GM23338 (cell line): ENCODE measurements around the gene ADH1C. TPM values are rescaled to one million over a fixed set of nuclear protein-coding genes. Genes with fewer than 3 reads are reported as not detected.

Experiments used
- ATAC-seq: fragments of 200-7000 bp; cut with Tn5 transposase; 3 replicates; pipeline ENCODE4 v1.9.1; 2020
- DNase-seq: peaks from one replicate; pipeline ENCODE4 v3.0.0-alpha.2; 2015; ENCODE audit warnings: low spot score
- H2AFZ ChIP-seq: fragments of 200-600 bp; sonication (generic); 2 replicates; pipeline ENCODE4 v1.8.0; 2016; ENCODE audit warnings: antibody characterized with exemption, mild to moderate bottlenecking, moderate library complexity
- H3F3A ChIP-seq: fragments of 200-600 bp; sonication (generic); replicated peaks from 2 replicates; pipeline ENCODE4 v1.8.0; 2017; ENCODE audit warnings: antibody characterized with exemption, mixed run types, low read depth
- H3K27ac ChIP-seq: fragments of 200-600 bp; sonication (generic); 2 replicates; pipeline ENCODE4 v1.6.1; 2016; ENCODE audit warnings: low read depth
- H3K27me3 ChIP-seq: fragments of 200-600 bp; sonication (generic); 2 replicates; pipeline ENCODE4 v1.8.0; 2016; ENCODE audit warnings: mild to moderate bottlenecking, mixed run types, moderate library complexity; ENCODE audit not compliant: insufficient read depth
- H3K36me3 ChIP-seq: fragments of 200-600 bp; sonication (generic); 2 replicates; pipeline ENCODE4 v1.8.0; 2016; ENCODE audit warnings: mild to moderate bottlenecking; ENCODE audit not compliant: insufficient read depth
- H3K4me1 ChIP-seq: fragments of 200-600 bp; sonication (generic); 2 replicates; pipeline ENCODE4 v1.8.0; 2016; ENCODE audit warnings: mild to moderate bottlenecking, moderate library complexity; ENCODE audit not compliant: insufficient read depth
- H3K4me2 ChIP-seq: fragments of 200-600 bp; sonication (generic); 2 replicates; pipeline ENCODE4 v1.7.1; 2017; ENCODE audit warnings: mixed run types
- H3K4me3 ChIP-seq: fragments of 200-600 bp; sonication (generic); 2 replicates; pipeline ENCODE4 v1.6.1; 2016; ENCODE audit warnings: mixed run types
- H3K79me2 ChIP-seq: fragments of 200-600 bp; sonication (generic); replicated peaks from 2 replicates; pipeline ENCODE4 v1.8.0; 2017; ENCODE audit warnings: mild to moderate bottlenecking; ENCODE audit not compliant: insufficient read depth
- H3K9me2 ChIP-seq: fragments of 200-600 bp; sonication (generic); 2 replicates; pipeline ENCODE4 v1.8.0; 2017; ENCODE audit not compliant: insufficient read depth
- H4K20me1 ChIP-seq: fragments of 200-600 bp; sonication (generic); replicated peaks from 2 replicates; pipeline ENCODE4 v1.8.0; 2017; ENCODE audit warnings: mild to moderate bottlenecking; ENCODE audit not compliant: insufficient read depth
- H3K27ac Mint-ChIP-seq: 2 replicates; pipeline ENCODE4 v1.8.0; 2020; ENCODE audit warnings: inconsistent platforms, mild to moderate bottlenecking, moderate library complexity, mixed read lengths
- H3K27me3 Mint-ChIP-seq: 3 replicates; pipeline ENCODE4 v1.8.0; 2022; ENCODE audit warnings: low read depth, mild to moderate bottlenecking, moderate library complexity, mixed read lengths, inconsistent platforms; ENCODE audit not compliant: insufficient read depth, poor library complexity
- H3K36me3 Mint-ChIP-seq: 3 replicates; pipeline ENCODE4 v1.8.0; 2021; ENCODE audit warnings: low read depth, mild to moderate bottlenecking, inconsistent platforms, moderate library complexity, mixed read lengths
- H3K4me1 Mint-ChIP-seq: 3 replicates; pipeline ENCODE4 v1.8.0; 2020; ENCODE audit warnings: mild to moderate bottlenecking, inconsistent platforms, mixed read lengths
- H3K4me3 Mint-ChIP-seq: 3 replicates; pipeline ENCODE4 v1.8.0; 2021; ENCODE audit warnings: moderate library complexity, mild to moderate bottlenecking, inconsistent platforms, mixed read lengths
- H3K9me3 Mint-ChIP-seq: 3 replicates; pipeline ENCODE4 v1.8.0; 2020; ENCODE audit warnings: moderate library complexity, mild to moderate bottlenecking, inconsistent platforms, mixed read lengths
- EZH2 ChIP-seq: fragments of 200-600 bp; sonication (generic); IDR thresholded peaks from one replicate; pipeline ENCODE4 v1.8.0; 2017; ENCODE audit warnings: antibody characterized with exemption, mild to moderate bottlenecking, low read depth; ENCODE audit not compliant: unreplicated experiment
- JUNB ChIP-seq: IDR thresholded peaks from one replicate; pipeline ENCODE4 v1.6.1; 2016; ENCODE audit warnings: antibody characterized with exemption; ENCODE audit not compliant: unreplicated experiment
- POLR2AphosphoS5 ChIP-seq: IDR thresholded peaks from 2 replicates; pipeline ENCODE4 v1.6.1; 2016; ENCODE audit warnings: antibody characterized with exemption, low read depth
- REST ChIP-seq: IDR thresholded peaks from one replicate; pipeline ENCODE4 v1.6.1; 2018; ENCODE audit warnings: antibody characterized with exemption; ENCODE audit not compliant: unreplicated experiment
- ZNF114 ChIP-seq: fragments of 250-450 bp; sonication (Bioruptor Pico); IDR thresholded peaks from 2 replicates; pipeline ENCODE4 v1.5.0; 2020; ENCODE audit warnings: mild to moderate bottlenecking, moderate library complexity
- ZNF462 ChIP-seq: fragments of 250-450 bp; sonication (Bioruptor Pico); IDR thresholded peaks from 2 replicates; pipeline ENCODE4 v1.5.0; 2020; ENCODE audit warnings: mild to moderate bottlenecking, moderate library complexity
- polyA plus RNA-seq: library from polyadenylated mRNA; unstranded; fragments of >200 nt; fragmentation: Nextera tagmentation; extraction: Ambion mirVana; gene quantifications from 2 replicates; pipeline ENCODE4 v1.2.1, GENCODE V29; 2016
- total RNA-seq: library from RNA; depleted of rRNA; stranded (reverse); fragments of >200 nt; shearing (Covaris generic); gene quantifications from 2 replicates; pipeline ENCODE4 v1.2.3, GENCODE V29; 2014

Gene ADH1C
- total and polyA plus RNA-seq, 2 experiments from 2014 or later, result not detected

- no peak for TF ChIP-seq ZNF462 (CRISPR knock-in tag)
These were observed 7.1 kb upstream of the ADH1C start (continued) for GRCh38 chr4:99359480-99360204.

- H3K27ac ChIP-seq, result no peak overlapping the region
- H3K27me3 Mint-ChIP-seq, result no peaks in the 10 kb centered on the region
- no peak overlapping the region for H2AFZ ChIP-seq
- H3K4me2 ChIP-seq, result no peak overlapping the region
- H3K4me1 Mint-ChIP-seq, result peaks cover 7% of the 10 kb centered on the region; the same call in 2 of the 3 replicates
- ATAC-seq (no peak), DNase-seq (no peak)
- H3K27ac Mint-ChIP-seq, result no peak overlapping the region
- no peaks in the 10 kb centered on the region for H4K20me1 ChIP-seq
- no peak overlapping the region for H3K4me3 ChIP-seq
- H3K4me1 ChIP-seq, result no peaks in the 10 kb centered on the region
- no peaks in the 10 kb centered on the region for H3K36me3 ChIP-seq
- no peaks in the 10 kb centered on the region for H3K27me3 ChIP-seq
- H3K9me3 Mint-ChIP-seq, result peaks cover 58% of the 10 kb centered on the region
- H3K9me2 ChIP-seq, result peaks cover 3% of the 10 kb centered on the region; the same call in 1 of the 2 replicates
- H3K79me2 ChIP-seq, result no peaks in the 10 kb centered on the region
- H3K4me3 Mint-ChIP-seq, result no peak overlapping the region
- peaks cover 17% of the 10 kb centered on the region for H3K36me3 Mint-ChIP-seq
- no peaks in the 10 kb centered on the region for H3F3A ChIP-seq
- no peak for TF ChIP-seq JUNB
- no peak for TF ChIP-seq ZNF114 (CRISPR knock-in tag)
- no peak for TF ChIP-seq REST
- no peak for TF ChIP-seq EZH2
- no peak for TF ChIP-seq POLR2AphosphoS5
These were observed 5.4 kb upstream of the ADH1C start for GRCh38 chr4:99357948-99358347.
